Colonic mucosa (tissue), 4 donors: Measurements from ENCODE around the gene AACS. TPM values are rescaled to one million over a fixed set of nuclear protein-coding genes. Genes with fewer than 3 reads are reported as not detected.

ENCODE experiments used
- DNase-seq: peaks from one replicate; pipeline ENCODE4 v3.0.0-alpha.2; 2020
- H3K27ac ChIP-seq: fragments of 200-600 bp; one replicate; pipeline ENCODE4 v1.8.0; 2021
- H3K27me3 ChIP-seq: fragments of 200-600 bp; one replicate; pipeline ENCODE4 v1.8.0; 2021
- H3K36me3 ChIP-seq: fragments of 200-600 bp; one replicate; pipeline ENCODE4 v1.8.0; 2021
- H3K4me1 ChIP-seq: fragments of 200-600 bp; one replicate; pipeline ENCODE4 v1.8.0; 2021; ENCODE audit warnings: mild to moderate bottlenecking
- H3K4me3 ChIP-seq: fragments of 200-600 bp; one replicate; pipeline ENCODE4 v1.8.0; 2021
- H3K9ac ChIP-seq, 2 donors: one replicate each; pipeline ENCODE4 v1.7.0; 2013; ENCODE audit warnings: control low read depth in 2 of 2, low read depth in 2 of 2, low read length in 2 of 2
- H3K9me3 ChIP-seq: fragments of 200-600 bp; one replicate; pipeline ENCODE4 v1.8.0; 2021
- intact Hi-C: fragments of 100-400 bp; cut with DNase I; formaldehyde crosslinking; loops from one replicate; pipeline ENCODE4 v1.14.1; 2022
- total RNA-seq, 2 donors: library from RNA; stranded (reverse); fragmentation: NEBNext Ultra II Directional in 1 of 2; extraction: Animal tissue kit (Norgen Biotek cat#: 25700) in 1 of 2; gene quantifications; one replicate each; pipeline ENCODE4 v1.2.1, GENCODE V29; 2021
- TF ChIP-seq, protein P1 (sequence below): fragments of 200-600 bp; IDR thresholded peaks from one replicate; pipeline ENCODE4 v1.8.0; 2022; ENCODE audit warnings: antibody characterized with exemption, mild to moderate bottlenecking
- donor health status: healthy.
- donor health status: DM: no; HTN: no; CAD: no.
- donor health status: DM: no; HTN: no; CAD: no.

AACS gene
- total RNA-seq, 2 donors from 2014 or later = 50.7 to 58.1 TPM

DNA sequence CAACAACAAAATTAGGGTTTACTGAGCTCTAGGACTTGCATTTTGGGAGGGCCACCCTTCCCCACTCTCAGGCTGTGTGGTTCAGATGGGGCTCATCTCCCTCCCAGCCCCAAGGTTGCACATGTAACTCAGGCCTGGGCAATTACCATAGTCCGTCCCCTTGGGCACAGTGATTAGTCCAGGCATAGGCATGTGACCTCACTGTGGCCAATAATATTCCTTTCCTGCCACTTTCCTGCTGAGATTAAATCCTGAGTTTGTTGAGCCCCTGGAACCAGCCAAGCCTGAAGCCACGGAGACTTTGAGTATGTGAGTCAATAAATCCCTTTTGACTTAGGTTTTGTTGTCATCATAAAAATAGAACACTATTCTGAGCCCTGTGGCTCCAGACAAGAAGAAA is 113.0 kb downstream of the AACS start:
- Histone ChIP-seq H3K27ac (no peak overlapping the region), H3K4me3 (no peak overlapping the region), H3K9me3 (no peaks in the 10 kb centered on the region), H3K27me3 (peaks cover 6% of the 10 kb centered on the region), H3K4me1 (no peaks in the 10 kb centered on the region), H3K36me3 (no peaks in the 10 kb centered on the region), H3K9ac (no peak overlapping the region)
- intact Hi-C loops = no loop called here
- TF ChIP-seq, protein P1, sequence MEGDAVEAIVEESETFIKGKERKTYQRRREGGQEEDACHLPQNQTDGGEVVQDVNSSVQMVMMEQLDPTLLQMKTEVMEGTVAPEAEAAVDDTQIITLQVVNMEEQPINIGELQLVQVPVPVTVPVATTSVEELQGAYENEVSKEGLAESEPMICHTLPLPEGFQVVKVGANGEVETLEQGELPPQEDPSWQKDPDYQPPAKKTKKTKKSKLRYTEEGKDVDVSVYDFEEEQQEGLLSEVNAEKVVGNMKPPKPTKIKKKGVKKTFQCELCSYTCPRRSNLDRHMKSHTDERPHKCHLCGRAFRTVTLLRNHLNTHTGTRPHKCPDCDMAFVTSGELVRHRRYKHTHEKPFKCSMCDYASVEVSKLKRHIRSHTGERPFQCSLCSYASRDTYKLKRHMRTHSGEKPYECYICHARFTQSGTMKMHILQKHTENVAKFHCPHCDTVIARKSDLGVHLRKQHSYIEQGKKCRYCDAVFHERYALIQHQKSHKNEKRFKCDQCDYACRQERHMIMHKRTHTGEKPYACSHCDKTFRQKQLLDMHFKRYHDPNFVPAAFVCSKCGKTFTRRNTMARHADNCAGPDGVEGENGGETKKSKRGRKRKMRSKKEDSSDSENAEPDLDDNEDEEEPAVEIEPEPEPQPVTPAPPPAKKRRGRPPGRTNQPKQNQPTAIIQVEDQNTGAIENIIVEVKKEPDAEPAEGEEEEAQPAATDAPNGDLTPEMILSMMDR = no peak
- DNase-seq = no peak

DNA sequence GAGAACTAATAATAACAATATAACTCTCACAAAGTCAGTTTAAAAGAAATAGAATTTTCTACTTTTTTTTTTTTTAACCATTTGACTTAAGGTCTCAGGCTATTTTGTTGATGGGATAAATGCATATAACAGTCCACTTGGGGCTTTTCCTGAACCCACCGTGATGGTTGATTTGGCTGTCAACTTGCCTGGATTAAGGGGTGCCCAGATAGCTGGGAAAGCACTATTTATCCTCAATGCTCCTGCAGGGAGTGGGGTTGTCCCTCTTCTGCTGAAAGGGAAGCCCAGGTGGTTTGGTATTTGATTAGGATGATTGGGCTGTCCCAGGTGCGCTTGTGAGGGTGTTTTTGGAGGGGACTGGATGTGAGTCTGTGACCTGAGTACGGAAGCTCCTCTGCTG is 114.9 kb downstream of the AACS start:
- H3K9me3 ChIP-seq = no peaks in the 10 kb centered on the region
- H3K27me3 ChIP-seq = peaks cover 19% of the 10 kb centered on the region
- H3K36me3 ChIP-seq = no peaks in the 10 kb centered on the region
- no peak overlapping the region for H3K9ac ChIP-seq
- intact Hi-C loops = loop anchor here (5.0 to 10.0 kb wide), 4 partner anchors 85 to 1705 kb away; no protein-coding TSS in a partner anchor
- no peaks in the 10 kb centered on the region for H3K4me1 ChIP-seq
- TF ChIP-seq, protein P1 = no peak
- DNase-seq = no peak
- H3K27ac ChIP-seq = no peak overlapping the region
- no peak overlapping the region for H3K4me3 ChIP-seq

DNA sequence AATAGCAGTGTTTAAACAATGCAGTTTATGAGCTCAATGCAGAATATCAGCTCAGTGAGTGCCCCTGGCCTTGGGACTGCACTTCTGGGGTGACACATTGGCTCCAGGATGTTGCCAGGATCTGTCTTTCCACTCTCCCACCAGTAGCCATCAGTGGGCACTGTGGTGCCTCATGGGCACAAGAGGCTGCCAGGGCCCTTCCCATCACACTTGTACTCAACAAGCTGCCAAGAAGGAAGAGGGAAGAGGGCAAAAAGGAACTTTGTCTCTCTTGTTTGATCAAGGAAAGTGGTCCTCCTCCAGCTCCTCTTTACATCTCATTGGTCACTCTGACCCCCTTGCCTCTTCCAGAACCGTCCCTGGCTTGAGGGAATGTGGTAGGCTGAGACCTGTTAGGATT is 115.9 kb downstream of the AACS start:
- peaks cover 24% of the 10 kb centered on the region for H3K27me3 ChIP-seq
- no peak overlapping the region for H3K4me3 ChIP-seq
- no peak overlapping the region for H3K27ac ChIP-seq

GRCh38 chr12:125183187-125184067 is 118.2 kb downstream of the AACS start:
- intact Hi-C loops = loop anchor here (5.0 to 10.0 kb wide), 4 partner anchors 89 to 1701 kb away; no protein-coding TSS in a partner anchor
- Histone ChIP-seq H3K36me3 (no peaks in the 10 kb centered on the region), H3K27me3 (peaks cover 40% of the 10 kb centered on the region), H3K4me3 (no peak overlapping the region), H3K9me3 (no peaks in the 10 kb centered on the region), H3K4me1 (peaks cover 4% of the 10 kb centered on the region), H3K9ac (no peak overlapping the region), H3K27ac (no peak overlapping the region)
- TF ChIP-seq, protein P1 = peak; percentile 96
- peak; percentile 77 for DNase-seq

More for the DNA sequence above, 115.9 kb downstream of the AACS start:
- intact Hi-C loops = loop anchor here (5.0 to 10.0 kb wide), 4 partner anchors 86 to 1704 kb away; no protein-coding TSS in a partner anchor
- no peak for DNase-seq
- Histone ChIP-seq H3K9ac (no peak overlapping the region), H3K9me3 (no peaks in the 10 kb centered on the region), H3K36me3 (no peaks in the 10 kb centered on the region), H3K4me1 (no peaks in the 10 kb centered on the region)
- TF ChIP-seq, protein P1 = no peak

GRCh38 chr12:125184213-125184967 is 119.2 kb downstream of the AACS start:
- no peak overlapping the region for H3K4me3 ChIP-seq
- no peak overlapping the region for H3K9ac ChIP-seq
- peaks cover 47% of the 10 kb centered on the region for H3K27me3 ChIP-seq
- intact Hi-C loops = loop anchor here (5.0 to 10.0 kb wide), 4 partner anchors 90 to 1700 kb away; no protein-coding TSS in a partner anchor
- H3K4me1 ChIP-seq = peaks cover 4% of the 10 kb centered on the region
- TF ChIP-seq, protein P1 = no peak
- no peaks in the 10 kb centered on the region for H3K36me3 ChIP-seq
- no peaks in the 10 kb centered on the region for H3K9me3 ChIP-seq
- no peak overlapping the region for H3K27ac ChIP-seq
- no peak for DNase-seq
